GM19351 (cell line): ENCODE measurements around the gene L3MBTL4.
A peak's percentile ranks its signal among the peaks of the same experiment; 100 is the strongest.
"Not testable (repeated sequence)": the region's sequence is repeated elsewhere in the genome, so short reads cannot be mapped to it uniquely, and the experiment has no call there.

Experiments used
- ATAC-seq: cut with Tn5 transposase; IDR thresholded peaks from one replicate; pipeline ENCODE4 v1.9.1; 2021; ENCODE audit warnings: mild to moderate bottlenecking, moderate library complexity; ENCODE audit not compliant: unreplicated experiment

L3MBTL4 gene

DNA sequence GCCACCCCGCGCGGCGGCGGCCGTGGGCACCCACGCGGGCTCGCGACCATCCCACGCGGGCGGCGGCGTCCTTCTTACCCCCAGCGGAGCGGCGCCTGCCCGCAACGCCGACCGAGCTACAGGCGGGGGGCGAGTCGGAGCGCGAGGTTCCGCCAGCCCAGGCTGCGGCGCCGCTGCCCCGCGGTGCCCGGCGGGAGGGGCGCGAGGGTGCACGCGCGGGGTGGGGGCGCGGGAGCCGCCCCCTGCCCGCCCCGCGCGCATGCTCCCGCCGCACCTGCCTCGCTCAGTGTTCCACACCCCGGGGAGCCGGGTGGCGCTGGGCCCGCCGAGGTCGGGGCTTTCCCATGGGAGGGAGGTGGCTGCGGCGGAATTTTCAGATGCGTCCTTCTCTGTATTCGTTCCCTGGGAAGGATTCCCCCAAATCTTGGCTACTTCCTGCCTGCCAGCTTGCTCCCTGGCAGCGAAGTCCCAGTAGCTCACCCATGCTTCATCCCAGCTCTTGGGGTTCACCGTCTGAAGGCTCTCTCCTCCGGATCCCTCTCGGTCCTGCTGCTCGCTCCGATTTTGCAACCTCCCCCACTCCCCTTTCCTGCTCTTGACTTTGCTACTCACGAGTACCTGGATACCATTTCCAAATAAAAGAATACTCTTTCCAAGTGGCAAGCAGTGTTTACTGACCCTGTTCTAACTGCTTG is at the start of gene L3MBTL4:
TSS of gene L3MBTL4 (minus strand) at position 189 of the 695 bp plus-strand sequence. CDS start 103,286 bp downstream, outside the sequence.
- peak; percentile 49 for ATAC-seq

DNA sequence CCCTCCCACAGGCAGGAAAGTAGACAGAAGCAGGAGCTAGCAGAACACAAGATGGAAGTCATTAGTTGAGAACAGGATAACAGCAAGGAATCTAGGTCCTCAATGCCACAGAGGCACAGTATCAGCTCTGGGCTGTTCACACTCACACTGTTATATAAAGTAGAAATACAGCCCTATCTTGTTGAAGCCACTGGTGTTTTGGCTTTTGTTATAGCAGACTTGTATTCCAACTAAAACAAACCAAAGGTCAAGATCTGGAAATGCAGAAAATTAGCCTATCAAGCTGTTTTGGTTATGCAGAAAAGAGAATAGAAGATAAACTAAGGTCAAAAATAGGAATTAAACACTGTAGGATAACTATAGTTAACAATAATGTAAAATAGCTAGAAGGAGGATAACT is 37.5 kb upstream of the L3MBTL4 start:
- no peak for ATAC-seq

DNA sequence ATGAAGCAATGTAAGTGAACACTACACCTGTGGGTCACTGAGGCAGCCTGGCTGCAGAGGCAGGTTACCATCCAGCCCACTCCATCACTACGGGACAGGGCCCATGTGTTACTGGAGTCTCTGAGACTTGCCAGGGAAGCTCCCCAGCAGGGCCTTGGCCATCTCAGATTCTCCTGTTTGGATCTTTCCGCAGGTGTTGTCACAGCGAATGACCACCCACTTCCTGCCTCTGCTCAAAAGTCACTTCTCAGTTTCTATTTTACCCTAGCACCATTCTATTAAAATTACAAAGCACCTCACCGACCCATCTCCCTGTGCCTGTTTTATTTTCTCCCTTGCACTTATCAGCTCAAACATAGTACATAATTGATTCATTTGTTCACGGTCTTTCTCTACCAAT is 34.5 kb upstream of the L3MBTL4 start:
- ATAC-seq: peak; percentile 89

DNA sequence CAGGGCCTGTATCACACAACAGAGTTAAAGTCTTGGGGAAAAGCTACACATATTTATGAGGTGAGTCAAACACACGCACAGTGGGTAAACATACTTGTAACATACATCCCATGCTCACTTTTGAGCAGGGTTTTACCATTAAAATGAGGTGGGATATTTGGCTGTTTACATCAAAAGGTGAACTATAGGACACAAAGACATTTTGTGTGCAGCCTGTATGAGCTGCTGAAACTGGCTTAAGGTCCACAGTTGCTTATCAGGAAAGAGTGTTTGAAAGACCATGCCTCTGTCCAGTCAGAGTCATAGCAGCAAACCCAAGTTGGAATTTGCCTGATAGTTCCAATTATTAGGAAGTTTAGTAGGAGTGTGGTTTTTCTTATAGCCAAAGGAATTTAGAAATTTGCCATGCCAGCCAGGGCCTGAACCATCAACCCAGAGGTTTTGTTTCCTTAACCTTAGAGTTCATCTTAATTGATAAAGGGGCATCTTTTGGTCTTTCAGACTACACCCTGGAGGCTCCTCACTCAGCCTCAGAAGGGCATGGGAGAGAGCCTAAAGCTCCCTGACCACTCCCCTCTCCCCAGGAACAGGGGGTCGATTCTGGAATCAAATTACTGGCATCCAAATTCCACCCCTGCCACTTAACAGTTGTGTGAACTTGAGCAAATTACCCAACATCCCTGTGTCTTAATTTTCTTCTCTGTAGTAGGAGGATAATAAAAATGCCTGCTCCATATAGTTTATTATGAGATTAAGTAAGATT is 29.9 kb upstream of the L3MBTL4 start:
- ATAC-seq: no peak

DNA sequence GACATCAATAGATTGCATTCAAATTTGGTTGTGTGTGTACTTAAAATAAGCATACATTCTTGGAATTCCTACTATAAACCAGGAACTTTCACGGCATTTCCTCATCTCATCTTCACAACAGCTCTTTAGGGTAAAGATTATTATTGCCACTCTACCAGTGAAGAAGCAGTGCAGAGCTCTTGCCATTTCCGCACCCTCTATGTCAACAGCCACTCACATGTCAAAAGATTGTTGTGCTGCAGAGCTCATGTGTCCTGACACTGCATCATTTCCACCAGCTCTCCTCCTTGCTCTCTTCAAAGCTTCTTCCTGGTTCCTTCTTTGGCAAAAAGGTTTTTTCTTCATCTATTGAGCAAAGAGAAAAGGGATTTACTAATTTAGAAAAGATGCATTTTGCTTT is 26.5 kb upstream of the L3MBTL4 start:
- ATAC-seq: no peak

DNA sequence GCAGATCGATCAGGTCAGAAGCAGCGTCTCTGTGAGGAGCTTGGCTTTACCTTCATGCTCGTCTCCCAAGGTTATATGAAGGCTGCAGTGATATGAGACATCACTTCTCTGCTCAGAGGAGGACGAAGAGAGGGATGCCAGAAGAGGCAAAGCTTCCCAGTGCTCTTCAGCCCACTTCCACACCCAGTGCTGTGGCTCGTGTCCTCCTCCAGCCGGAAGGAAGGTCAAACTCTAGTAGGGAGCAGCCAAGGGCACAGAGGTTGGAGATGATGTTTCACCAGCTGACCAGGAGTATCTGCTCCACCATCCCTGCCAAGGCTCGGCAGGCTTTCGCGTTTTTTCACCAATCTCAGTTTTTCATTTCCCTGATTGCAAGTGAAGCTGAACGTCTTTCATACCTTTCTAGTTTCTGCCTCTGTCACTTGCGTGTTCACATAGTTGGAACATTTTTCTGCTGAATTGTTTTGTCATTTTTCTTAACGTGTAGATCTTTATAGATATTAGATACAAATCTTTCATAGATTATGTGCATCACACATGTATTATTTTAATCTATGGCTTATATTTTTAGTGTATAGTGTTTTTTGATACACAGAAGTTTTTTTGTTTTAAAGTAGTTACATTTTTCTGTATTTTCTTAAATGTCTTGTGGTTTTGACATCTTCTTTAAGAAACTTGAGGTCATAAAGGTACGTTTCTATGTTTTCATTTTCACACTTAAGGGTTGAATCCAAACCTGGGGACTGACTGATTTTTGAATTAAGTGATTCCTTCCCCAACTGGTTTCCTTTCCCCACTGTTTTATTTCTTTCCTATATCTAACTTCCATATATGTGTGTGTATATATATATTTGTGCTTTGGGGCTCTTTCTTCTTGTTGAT is 23.5 kb upstream of the L3MBTL4 start:
- peak; percentile 59 for ATAC-seq

DNA sequence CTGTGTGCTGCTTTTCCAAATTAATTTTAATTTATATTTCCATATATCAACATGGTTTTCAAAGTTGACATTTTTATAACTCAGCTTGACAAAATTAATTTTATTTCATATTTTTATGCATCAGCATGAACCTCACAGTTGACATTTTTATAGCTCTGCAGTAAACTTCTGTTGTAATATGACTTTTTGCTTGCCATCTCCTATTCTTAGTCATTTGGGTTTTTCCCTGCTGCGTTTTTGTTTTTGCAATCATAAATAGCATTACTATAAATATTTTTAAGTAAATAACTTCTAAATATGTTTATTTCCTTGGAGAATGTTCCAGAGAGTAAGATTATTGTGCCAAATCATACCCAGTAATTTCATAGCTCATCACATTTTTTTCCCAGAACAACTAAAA is 21.0 kb upstream of the L3MBTL4 start:
- peak; percentile 44 for ATAC-seq

DNA sequence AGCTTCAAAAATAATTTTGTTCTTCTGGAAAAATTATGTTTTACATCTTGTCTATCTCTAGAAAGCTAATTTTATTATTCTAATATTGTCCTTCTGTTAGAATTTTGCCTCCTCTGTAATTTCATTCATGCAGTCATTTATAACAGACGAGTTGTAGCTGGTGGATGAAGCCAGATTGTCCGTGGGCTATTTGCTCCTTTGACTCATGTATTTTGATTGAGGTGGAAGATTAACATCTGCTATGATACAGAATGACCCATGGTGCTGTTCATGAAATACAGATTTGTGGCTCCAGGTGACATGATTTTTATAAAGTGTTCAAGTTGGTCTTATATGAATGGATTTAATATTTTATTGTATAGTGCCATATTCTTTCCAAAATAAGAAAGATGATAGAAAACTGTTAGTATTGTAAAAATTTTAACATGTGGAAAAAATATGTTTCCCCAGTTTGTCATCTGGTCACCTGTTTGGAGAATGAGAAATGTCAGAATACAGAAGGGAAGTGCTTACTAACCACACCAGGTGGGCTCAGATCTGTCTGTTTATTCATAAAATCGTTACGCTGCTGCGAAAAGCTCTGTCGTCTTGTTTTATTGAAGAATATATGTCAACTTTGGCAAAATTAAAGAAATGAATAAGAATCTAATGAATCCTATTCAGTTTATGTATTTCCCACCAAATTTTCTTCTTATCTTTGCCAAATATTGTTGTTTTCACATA is 20.4 kb upstream of the L3MBTL4 start:
- no peak for ATAC-seq

DNA sequence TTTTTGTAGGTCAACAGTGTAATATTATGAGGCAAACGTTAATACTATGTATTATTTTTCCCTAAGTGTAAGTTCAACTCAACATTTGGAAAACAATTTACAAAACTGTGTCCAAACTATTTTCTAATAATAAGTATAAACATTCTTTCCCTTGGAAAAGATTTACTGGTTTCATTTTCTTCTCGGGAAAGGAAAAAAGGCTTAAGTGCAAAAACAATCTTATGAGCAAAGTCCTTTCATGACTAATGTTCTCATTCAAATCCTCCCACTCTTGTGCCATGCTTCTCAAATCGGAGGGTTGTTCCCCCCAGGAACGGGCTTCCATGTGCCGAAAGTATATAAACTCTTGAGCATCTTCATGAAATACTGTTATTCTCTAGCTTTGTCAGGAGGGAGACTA is 19.8 kb upstream of the L3MBTL4 start:
- ATAC-seq: no peak

DNA sequence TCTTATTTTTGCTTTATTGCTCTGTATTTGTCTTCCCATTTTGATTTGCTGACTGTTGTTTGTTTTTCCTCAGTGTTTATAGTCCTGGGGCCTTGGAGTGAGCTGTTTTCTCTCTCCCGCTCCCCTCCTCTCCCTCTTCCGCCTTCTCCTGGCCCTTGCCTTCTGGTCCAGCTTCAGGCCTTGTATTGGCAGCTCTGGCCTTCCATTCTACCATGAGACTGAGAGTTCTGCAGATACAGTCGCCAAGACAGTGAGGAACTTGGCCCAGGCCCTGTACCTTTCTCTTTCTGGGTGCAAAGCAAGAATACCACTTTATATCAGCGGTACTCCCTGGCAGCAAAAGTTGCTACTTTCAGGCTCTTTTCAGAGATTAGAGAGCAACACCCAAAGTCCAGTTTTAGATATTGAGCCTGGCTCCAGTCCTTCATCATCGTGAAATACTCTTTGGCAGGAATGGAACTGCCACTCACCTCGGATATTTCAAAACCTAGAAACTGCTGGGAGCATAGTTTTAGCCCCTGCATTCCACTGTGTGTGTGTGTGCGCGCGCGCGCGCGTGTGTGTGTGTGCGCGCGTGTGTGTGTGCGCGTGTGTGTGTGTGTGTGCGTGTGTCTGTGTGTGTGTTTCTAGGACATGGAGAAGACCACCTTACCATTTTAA is 17.1 kb upstream of the L3MBTL4 start:
- ATAC-seq: no peak

DNA sequence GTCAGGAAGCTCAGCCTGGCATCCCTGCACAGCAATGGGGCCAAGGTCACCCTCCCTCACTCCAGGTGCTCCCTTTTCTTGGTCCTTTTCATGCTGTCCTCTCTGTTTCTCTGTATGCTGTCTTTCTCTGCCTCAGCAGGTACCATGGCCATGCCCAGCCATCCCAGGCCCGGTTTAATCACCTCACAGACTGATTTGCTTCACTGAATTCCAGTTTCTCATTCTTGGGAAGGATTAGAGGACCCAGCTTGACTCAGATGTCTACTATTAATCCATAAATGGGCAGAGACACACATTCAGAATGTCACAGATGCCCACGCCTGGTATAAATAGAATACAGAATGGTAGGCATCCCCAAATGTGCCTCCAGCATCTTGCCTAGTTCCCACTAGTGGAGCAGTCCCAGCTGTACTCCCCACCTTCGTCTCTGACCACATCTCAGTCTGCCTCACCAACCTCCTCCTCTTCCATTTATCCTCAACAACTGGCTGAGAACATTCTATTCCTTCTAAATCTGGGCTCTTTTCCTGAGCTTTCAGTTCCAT is 14.2 kb upstream of the L3MBTL4 start:
- ATAC-seq: no peak

DNA sequence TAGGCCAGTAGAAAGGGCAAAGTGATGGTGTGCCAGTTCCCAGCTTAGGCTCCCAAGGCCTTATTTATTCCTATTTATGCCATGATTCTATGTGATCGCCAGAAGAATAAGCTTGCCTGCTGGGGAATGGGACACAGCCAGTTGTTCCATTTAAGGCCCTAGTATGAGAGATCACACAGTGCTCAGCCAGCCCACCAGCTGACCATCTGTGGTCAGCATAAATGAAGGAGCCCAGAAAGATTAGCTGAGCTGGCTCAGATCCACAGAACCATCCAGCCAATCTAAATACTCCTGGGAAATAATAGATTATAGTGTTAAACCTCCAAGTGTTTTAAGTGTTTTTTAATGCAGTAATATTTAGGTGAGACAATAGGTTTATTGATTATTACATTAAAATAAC is 12.6 kb upstream of the L3MBTL4 start:
- ATAC-seq: no peak

DNA sequence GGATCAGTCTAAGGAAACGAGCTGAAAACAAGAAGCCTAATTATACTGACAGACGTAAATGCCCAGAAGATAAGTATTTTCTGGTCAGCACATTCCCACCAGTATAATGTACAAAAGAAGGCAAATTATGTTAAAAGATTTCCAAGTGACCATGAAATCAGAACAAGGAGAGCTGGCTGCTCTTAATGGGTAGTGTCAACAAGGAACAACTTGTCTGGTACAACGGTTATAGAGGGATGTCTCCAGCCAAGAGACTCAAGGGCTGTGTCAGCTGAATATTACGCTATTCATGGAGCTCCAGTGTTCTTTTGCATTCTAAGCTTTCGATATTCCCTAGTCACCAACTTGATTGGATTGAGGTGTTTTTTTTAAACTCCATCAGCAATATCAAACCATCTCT is 8.6 kb upstream of the L3MBTL4 start:
- no peak for ATAC-seq

DNA sequence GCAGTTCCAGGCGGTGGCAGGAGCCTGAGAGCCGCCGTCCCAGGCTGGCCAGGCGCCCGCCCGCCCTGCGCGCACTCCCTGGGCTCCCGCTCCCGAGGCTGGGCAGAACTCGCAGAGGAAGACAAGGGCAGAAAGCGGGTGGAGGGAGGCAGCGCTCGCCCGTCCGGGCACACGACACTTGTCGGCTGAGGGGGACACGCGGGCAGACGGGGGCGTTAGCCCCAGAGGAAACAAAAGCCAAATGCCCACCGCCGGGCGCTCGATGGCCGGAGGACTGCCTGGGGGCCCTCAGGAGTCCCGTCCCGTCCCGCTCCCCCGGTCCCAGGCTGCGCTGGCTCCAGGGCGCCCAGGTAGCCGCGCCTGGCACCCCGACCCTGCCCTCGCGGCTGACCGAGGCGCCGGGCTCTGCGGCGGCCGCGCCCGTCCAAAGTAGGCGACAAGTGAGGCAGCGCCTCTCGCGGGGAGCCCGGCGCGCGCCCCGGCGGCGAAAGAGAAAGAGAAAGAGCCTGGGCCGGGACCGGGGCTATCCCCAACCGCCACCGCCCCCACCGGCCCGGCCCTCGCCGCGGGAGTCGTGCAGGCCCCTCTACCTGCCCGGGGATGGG is 491 bp downstream of the L3MBTL4 start:
- ATAC-seq: peak; percentile 81

DNA sequence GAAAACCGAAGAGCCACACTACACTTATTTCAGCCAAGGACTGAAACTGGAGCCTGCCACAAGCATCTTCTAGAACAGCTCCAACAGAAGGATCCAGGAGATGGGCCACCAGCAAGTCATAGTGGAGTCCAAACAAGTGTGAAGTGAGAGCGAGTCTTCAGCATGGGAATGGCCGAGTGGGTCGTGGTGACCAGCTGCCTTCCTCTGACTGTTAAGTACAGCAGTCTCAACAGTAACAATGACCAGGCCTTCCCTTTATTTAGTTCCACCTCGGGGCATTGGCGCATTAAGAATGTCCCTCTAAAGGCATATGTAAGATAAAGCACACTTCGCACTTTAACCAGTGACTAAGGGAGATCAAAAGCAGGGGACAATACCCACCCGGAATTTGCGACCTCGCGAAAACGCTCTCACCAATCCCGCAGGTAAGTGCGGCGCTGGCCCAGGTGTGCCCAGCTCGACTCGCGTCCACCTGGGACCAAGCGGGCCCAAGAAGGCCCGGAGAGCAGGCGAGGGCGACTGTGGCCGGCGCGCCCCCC is 1.1 kb downstream of the L3MBTL4 start:
- ATAC-seq: no peak

DNA sequence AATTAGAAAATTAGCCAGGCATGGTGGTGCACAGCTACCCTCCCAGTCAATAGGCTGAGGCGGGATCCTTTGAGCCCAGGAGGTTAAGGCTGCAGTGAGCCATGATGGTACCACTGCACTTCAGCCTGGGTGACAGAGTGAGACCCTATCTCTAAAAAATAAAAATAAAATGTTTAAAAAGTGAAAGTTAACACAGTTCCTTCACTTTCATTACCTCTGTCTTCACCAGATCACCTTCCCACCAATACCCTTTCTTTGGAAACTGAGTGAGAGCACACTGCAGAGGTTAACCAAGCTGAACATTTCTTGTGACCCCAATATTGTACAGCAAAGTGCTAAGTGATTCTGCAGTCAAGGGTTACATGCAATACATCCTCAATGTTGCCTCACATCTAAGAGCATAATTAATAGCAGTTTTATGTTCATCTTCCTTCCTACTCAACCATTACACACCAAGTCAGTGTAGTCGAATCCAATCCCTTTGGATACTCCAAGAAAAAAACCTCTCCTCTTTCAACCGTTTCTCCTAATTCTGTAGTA is 1.7 kb downstream of the L3MBTL4 start:
- ATAC-seq: no peak

DNA sequence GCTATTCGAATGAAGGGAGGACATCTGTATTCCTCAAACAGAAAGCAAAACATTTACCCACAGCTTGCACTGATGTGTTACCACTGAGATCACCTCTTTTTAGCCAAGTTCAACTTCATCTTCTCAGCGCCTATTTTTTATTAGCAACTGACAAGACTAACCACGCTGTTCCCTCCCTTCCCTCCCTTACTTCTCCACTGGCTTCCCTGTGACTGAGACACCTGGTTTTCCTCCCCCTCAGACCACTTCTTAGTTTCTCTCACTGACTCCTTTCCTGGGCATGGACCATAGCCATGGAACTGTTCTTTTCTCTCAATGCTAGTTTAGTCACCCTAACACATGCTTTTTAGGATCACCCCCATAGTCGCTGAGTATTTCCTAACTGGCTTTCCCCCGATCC is 3.3 kb downstream of the L3MBTL4 start:
- no peak for ATAC-seq

DNA sequence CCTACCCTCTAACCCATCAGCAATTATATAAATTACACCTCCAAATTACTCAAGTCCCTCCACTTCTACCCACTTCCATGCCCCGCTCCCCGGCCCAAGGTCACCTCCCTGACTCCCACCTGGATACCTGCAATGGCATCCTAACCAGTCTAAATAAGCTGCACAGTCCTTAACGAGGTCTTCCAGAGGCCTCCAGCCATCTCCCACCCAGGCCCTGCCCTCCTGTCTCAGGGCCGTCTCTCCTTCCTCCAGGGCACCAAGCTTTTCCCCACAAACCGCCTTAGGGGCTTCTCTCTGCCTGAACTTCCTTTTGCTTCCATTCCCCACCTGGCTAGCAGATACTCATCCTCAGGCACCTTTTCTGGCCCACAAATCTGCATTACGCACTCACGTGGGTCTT is 4.8 kb downstream of the L3MBTL4 start:
- ATAC-seq: no peak

DNA sequence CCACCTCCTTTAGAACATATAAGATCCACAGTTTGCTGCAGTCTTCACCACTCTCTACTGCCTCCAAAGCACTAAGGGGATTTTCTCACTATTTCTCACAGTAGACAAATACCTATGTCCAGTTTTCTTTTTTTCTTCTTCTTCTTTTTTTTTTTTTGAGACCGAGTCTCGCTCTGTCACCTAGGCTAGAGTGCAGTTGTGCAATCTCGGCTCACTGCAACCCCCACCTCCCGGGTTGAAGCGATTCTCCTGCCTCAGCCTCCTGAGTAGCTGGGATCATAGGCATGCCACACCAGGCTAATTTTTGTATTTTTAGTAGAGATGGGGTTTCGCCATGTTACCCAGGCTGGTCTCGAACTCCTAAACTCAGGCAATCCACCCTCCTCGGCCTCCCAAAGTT is 6.2 kb downstream of the L3MBTL4 start:
- ATAC-seq: not testable (repeated sequence)
